Measurements from ENCODE around the gene CMTM6. TPM values are rescaled to one million over a fixed set of nuclear protein-coding genes. Genes with fewer than 3 reads are reported as not detected.
"Not testable (repeated sequence)": the region's sequence is repeated elsewhere in the genome, so short reads cannot be mapped to it uniquely, and the experiment has no call there.

Gene CMTM6
- total and polyA plus RNA-seq, 9 of the 15 experiments (the other 6 are each of a cell fraction or from before 2014, with no cell fraction given), result 8.9 to 39.7 (median 19.5) TPM

DNA sequence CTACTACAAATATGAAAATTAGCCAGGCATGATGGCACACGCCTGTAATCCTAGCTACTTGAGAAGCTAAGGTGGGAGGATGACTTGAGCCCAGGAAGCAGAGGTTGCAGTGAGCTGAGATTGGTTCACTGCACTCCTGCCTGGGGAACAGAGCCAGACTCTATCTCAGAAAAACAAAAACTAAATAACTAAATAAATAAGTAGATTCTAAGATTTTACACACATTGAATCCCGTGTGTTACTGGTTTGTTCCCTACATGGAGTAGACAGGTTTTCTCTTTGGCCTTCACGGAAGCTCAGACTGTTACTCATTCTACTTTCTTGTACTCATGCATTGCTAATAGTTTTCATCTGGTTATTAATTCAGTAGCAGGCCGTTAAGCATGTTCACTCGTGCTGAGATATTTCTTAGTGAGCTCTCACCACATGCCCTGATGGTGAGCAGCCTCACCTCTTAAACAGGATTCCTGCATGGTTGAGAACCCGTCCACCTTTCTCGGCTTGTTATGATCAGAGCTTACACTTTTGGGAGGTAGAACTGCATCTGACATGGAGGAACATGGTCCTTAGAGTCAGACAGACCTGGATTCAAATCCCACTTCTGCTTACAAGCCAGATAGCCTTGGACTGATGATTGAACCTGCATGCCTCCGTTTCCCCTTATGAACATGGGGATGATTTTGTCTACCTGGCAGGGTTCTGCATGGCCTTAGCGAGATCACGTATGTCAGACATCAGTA lies 61.9 kb downstream of the CMTM6 start (continued):
- TF ChIP-seq, protein P1, sequence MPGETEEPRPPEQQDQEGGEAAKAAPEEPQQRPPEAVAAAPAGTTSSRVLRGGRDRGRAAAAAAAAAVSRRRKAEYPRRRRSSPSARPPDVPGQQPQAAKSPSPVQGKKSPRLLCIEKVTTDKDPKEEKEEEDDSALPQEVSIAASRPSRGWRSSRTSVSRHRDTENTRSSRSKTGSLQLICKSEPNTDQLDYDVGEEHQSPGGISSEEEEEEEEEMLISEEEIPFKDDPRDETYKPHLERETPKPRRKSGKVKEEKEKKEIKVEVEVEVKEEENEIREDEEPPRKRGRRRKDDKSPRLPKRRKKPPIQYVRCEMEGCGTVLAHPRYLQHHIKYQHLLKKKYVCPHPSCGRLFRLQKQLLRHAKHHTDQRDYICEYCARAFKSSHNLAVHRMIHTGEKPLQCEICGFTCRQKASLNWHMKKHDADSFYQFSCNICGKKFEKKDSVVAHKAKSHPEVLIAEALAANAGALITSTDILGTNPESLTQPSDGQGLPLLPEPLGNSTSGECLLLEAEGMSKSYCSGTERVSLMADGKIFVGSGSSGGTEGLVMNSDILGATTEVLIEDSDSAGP (CRISPR knock-in tag; IDR thresholded peaks at IDR 0.05), result no peak

DNA sequence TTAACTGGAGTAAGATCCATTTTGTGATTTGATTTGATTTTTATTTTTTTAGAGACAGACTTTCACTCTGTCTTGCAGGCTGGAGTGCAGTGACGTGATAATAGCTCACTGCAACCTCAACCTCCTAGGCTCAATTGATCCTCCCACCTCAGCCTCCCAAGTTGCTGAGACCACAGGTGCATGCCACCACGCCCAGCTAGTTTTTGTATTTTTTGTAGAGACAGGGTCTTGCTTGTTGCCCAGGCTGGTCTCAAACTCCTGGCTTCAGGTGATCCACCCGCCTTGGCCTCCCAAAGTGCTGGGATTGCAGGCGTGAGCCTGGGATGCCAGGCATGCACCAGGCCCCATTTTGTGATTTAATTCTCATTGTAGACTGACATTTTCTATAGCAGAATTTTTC lies 63.2 kb downstream of the CMTM6 start:
- H3K4me3 ChIP-seq; in situ Hi-C loops (cut with MboI); ATAC-seq; H3K9me1 ChIP-seq (ENCODE audit: control insufficient read depth, insufficient read depth, low read length); H2AFZ ChIP-seq (ENCODE audit: low read depth, low read length); H3K79me2 ChIP-seq (ENCODE audit: control insufficient read depth, insufficient read depth, low read length); FAIRE-seq; H3K27ac ChIP-seq (ENCODE audit: extremely low read depth, low read depth, low read length); H4K20me1 ChIP-seq (replicated peaks; ENCODE audit: control insufficient read depth, insufficient read depth, low read length); CTCF ChIA-PET (ENCODE audit: low intra/inter-chr PET ratio); intact Hi-C loops (cut with micrococcal nuclease); H3K9me3 ChIP-seq (replicated peaks; ENCODE audit: control insufficient read depth, insufficient read depth, low read depth, low read length); H3K36me3 ChIP-seq (ENCODE audit: control insufficient read depth, insufficient read depth, low read length); H3K4me1 ChIP-seq (replicated peaks in 1 of 2; ENCODE audit: control insufficient read depth in 2 of 2, insufficient read depth in 2 of 2, low read length in 2 of 2); BruUV-seq (replicated peaks); H3K4me2 ChIP-seq (ENCODE audit: insufficient read depth, low read length); DNase-seq (ENCODE audit: extremely low read depth in 1 of 4, low spot score in 3 of 4); POLR2A ChIA-PET; H3K9ac ChIP-seq (ENCODE audit: insufficient read depth in 1 of 2, low read depth in 2 of 2, low read length in 2 of 2): not testable (repeated sequence)
- peaks cover 25 to 29% of the 10 kb centered on the region in 2 experiments for H3K27me3 ChIP-seq (ENCODE audit: control insufficient read depth in 2 of 2, insufficient read depth in 2 of 2, low read length in 2 of 2)
- WGBS (ENCODE audit: insufficient coverage, low coverage, missing lambda C conversion rate), result 3% methylated on average over 4 of the region's 4 CpGs

All from K562 (cell line).